Gastrocnemius medialis (tissue), 4 donors: ENCODE data around the gene SSR4. TPM values are rescaled to one million over a fixed set of nuclear protein-coding genes. Genes with fewer than 3 reads are reported as not detected.

ENCODE experiments used
- ATAC-seq, 2 donors: fragments of 150-250 bp; one replicate each; pipeline ENCODE4 v1.9.1; 2016
- DNase-seq, 2 donors: peaks; one replicate each; pipeline ENCODE4 v3.0.0-alpha.2; 2019
- H3K27ac ChIP-seq, 4 donors: fragments of 200-600 bp; sonication (generic); 1 replicate in 1 of 4; 2 replicates in 3 of 4; pipeline ENCODE4 v1.5.1; 2016 to 2018; ENCODE audit warnings: mild to moderate bottlenecking in 2 of 4, moderate library complexity in 1 of 4
- H3K27me3 ChIP-seq, 3 donors: fragments of 200-600 bp; sonication (generic) in 2 of 3; 1 replicate in 1 of 3; 2 replicates in 2 of 3; pipeline versions ENCODE4 v1.5.1 to v1.6.0; 2016 to 2019; ENCODE audit warnings: mild to moderate bottlenecking in 1 of 3, moderate library complexity in 1 of 3
- H3K36me3 ChIP-seq, 2 donors: fragments of 200-600 bp; sonication (generic) in 1 of 2; one replicate each; pipeline ENCODE4 v1.5.1; 2017 to 2018
- H3K4me1 ChIP-seq, 2 donors: fragments of 200-600 bp; sonication (generic) in 1 of 2; one replicate each; pipeline ENCODE4 v1.5.1; 2016 to 2017; ENCODE audit warnings: mild to moderate bottlenecking in 2 of 2
- H3K4me3 ChIP-seq, 4 donors: fragments of 200-600 bp; sonication (generic) in 3 of 4; 1 replicate in 1 of 4; 2 replicates in 3 of 4; pipeline ENCODE4 v1.5.1; 2016 to 2019; ENCODE audit warnings: mild to moderate bottlenecking in 2 of 4
- H3K9me3 ChIP-seq, 3 donors: fragments of 200-600 bp; sonication (generic) in 2 of 3; 1 replicate in 1 of 3; 2 replicates in 2 of 3; pipeline ENCODE4 v1.5.1; 2016 to 2019
- POLR2A ChIP-seq, 2 donors: fragments of 450-650 bp; IDR thresholded peaks; one replicate each; pipeline ENCODE4 v1.6.1; 2017; ENCODE audit warnings: antibody characterized with exemption in 2 of 2, mild to moderate bottlenecking in 2 of 2, moderate library complexity in 2 of 2
- in situ Hi-C, 4 donors: fragments of 200-750 bp; cut with MboI; loops; one replicate each; pipeline versions ENCODE4 v1.15.0 to v1.8.0; 2017; ENCODE audit warnings: low sequenced_read_pairs in 4 of 4
- intact Hi-C: fragments of 100-400 bp; cut with DNase I; formaldehyde crosslinking; loops from one replicate; pipeline ENCODE4 v1.15.1; 2023; ENCODE audit warnings: low total_unique reads
- total RNA-seq, 4 donors: library from RNA; depleted of rRNA; stranded (reverse); fragments of >200 nt; gene quantifications; one replicate each; pipeline versions ENCODE4 v1.1.0 to v1.2.3, GENCODE V29; 2016
- TF ChIP-seq, protein P1 (sequence below), 5 experiments: fragments of 450-650 bp in 3 of 5; fragments of 200-600 bp in 2 of 5; sonication (generic) in 2 of 5; IDR thresholded peaks in 4 of 5; conservative IDR thresholded peaks in 1 of 5; 1 replicate in 4 of 5; 2 replicates in 1 of 5; pipeline ENCODE4 v1.5.1; 2016 to 2019; ENCODE audit warnings: antibody characterized with exemption in 5 of 5, mild to moderate bottlenecking in 3 of 5, moderate library complexity in 3 of 5

SSR4 gene
- total RNA-seq, 4 donors from 2014 or later, result 73.9 to 111 (median 93.4) TPM

GRCh38 chrX:153776120-153776599, 18.3 kb upstream of the SSR4 start:
- Histone ChIP-seq H3K27me3 (no peaks in the 10 kb centered on the region), H3K27ac (no peak overlapping the region), H3K4me1 (peaks cover 0 to 7% of the 10 kb centered on the region in 2 donors), H3K9me3 (no peaks in the 10 kb centered on the region), H3K4me3 (no peak overlapping the region), H3K36me3 (no peaks in the 10 kb centered on the region)
- TF ChIP-seq, protein P1, sequence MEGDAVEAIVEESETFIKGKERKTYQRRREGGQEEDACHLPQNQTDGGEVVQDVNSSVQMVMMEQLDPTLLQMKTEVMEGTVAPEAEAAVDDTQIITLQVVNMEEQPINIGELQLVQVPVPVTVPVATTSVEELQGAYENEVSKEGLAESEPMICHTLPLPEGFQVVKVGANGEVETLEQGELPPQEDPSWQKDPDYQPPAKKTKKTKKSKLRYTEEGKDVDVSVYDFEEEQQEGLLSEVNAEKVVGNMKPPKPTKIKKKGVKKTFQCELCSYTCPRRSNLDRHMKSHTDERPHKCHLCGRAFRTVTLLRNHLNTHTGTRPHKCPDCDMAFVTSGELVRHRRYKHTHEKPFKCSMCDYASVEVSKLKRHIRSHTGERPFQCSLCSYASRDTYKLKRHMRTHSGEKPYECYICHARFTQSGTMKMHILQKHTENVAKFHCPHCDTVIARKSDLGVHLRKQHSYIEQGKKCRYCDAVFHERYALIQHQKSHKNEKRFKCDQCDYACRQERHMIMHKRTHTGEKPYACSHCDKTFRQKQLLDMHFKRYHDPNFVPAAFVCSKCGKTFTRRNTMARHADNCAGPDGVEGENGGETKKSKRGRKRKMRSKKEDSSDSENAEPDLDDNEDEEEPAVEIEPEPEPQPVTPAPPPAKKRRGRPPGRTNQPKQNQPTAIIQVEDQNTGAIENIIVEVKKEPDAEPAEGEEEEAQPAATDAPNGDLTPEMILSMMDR (IDR thresholded peaks at IDR 0.05 in 4 of 5, conservative IDR thresholded peaks at IDR 0.05 in 1 of 5), result no peak
- no peak for TF ChIP-seq POLR2A (IDR thresholded peaks at IDR 0.05)
- in situ Hi-C loops, result loop anchor here in 3 of 4 donors (25.0 kb wide), 2 partner anchors 161 to 186 kb away; partner anchors contain the start of genes HCFC1 (in 2 of the 3), TMEM187 (in 2 of the 3), ARHGAP4 (in 1 of the 3) and NAA10 (in 1 of the 3)
- peak in 1 of 2 donors; percentile 9 for DNase-seq
- no peak for ATAC-seq
- intact Hi-C loops, result no loop called here

GRCh38 chrX:153776611-153777045, 17.8 kb upstream of the SSR4 start:
- peak in 1 of 2 donors; percentile 11 for DNase-seq
- Histone ChIP-seq H3K9me3 (no peaks in the 10 kb centered on the region), H3K36me3 (no peaks in the 10 kb centered on the region), H3K27me3 (no peaks in the 10 kb centered on the region), H3K4me1 (peaks cover 0 to 12% of the 10 kb centered on the region in 2 donors), H3K27ac (no peak overlapping the region), H3K4me3 (no peak overlapping the region)
- no peak for ATAC-seq
- TF ChIP-seq, protein P1 (IDR thresholded peaks at IDR 0.05 in 4 of 5, conservative IDR thresholded peaks at IDR 0.05 in 1 of 5), result no peak
- TF ChIP-seq POLR2A (IDR thresholded peaks at IDR 0.05), result no peak
- intact Hi-C loops, result no loop called here
- in situ Hi-C loops, result loop anchor here in 3 of 4 donors (25.0 kb wide), 2 partner anchors 161 to 186 kb away; partner anchors contain the start of genes HCFC1 (in 2 of the 3), TMEM187 (in 2 of the 3), ARHGAP4 (in 1 of the 3) and NAA10 (in 1 of the 3)

DNA sequence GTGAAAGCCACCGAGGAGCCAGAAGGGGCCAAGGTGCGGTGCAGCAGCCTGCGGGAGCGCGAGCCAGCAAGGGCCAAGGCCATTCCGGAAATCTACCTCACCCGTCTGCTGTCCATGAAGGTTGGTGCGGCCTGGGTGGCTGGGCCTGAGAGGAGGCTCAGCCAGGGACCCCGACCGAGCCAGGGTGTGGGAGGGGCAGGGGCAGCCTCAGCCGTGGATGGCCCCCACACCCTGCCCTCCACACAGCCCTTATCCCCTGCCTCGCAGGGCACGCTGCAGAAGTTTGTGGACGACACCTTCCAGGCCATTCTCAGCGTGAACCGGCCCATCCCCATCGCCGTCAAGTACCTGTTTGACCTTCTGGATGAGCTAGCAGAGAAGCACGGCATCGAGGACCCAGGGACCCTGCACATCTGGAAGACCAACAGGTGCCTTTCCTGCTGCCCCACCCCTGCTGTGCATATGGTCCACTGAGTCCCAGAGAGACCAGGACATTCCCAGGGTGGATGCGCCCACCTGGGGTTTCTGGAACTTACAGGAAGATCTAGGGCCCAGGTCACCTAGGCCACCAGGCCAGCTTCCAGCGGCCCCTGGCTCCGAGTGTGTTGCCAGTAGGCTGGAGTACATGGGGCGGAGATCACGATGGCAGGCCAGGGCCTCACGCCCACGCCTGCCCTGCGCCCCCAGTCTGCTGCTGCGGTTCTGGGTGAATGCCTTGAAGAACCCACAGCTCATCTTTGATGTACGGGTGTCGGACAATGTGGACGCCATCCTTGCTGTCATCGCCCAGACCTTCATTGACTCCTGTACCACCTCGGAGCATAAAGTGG, 17.0 kb upstream of the SSR4 start:
- Histone ChIP-seq H3K4me1 (peaks cover 0 to 21% of the 10 kb centered on the region in 2 donors), H3K27me3 (no peaks in the 10 kb centered on the region), H3K36me3 (no peaks in the 10 kb centered on the region), H3K9me3 (no peaks in the 10 kb centered on the region), H3K4me3 (no peak overlapping the region), H3K27ac (no peak overlapping the region)
- in situ Hi-C loops (loop anchor here in 3 of 4 donors (25.0 kb wide), 2 partner anchors 160 to 185 kb away; partner anchors contain the start of genes HCFC1 (in 2 of the 3), TMEM187 (in 2 of the 3), ARHGAP4 (in 1 of the 3) and NAA10 (in 1 of the 3)), intact Hi-C loops (no loop called here)
- no peak for ATAC-seq
- peak in 1 of 2 donors; percentile 3 for DNase-seq
- no peak for TF ChIP-seq POLR2A (IDR thresholded peaks at IDR 0.05)

DNA sequence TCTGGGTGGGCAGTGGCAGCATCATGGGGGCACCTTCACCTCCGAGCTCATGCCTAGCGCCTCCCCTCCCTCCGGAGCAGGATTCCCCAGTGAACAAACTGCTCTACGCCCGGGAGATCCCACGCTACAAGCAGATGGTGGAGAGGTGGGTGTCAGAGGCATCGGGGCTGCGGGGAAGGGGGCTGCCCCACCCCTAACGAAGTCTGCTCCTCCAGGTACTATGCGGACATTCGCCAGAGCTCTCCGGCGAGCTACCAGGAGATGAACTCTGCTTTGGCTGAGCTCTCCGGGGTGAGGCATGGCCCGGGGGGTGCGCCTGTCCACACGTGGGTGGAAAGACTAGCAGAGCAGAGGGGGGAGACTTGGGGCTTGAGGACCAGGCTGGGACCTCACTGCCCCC, 16.3 kb upstream of the SSR4 start:
- intact Hi-C loops, result no loop called here
- no peaks in the 10 kb centered on the region for H3K27me3 ChIP-seq
- no peaks in the 10 kb centered on the region for H3K36me3 ChIP-seq
- ATAC-seq, result no peak
- in situ Hi-C loops, result loop anchor here in 3 of 4 donors (25.0 kb wide), 2 partner anchors 159 to 184 kb away; partner anchors contain the start of genes HCFC1 (in 2 of the 3), TMEM187 (in 2 of the 3), ARHGAP4 (in 1 of the 3) and NAA10 (in 1 of the 3)
- TF ChIP-seq POLR2A (IDR thresholded peaks at IDR 0.05), result no peak
- TF ChIP-seq, protein P1 (IDR thresholded peaks at IDR 0.05 in 4 of 5, conservative IDR thresholded peaks at IDR 0.05 in 1 of 5), result no peak
- no peak for DNase-seq
- H3K4me1 ChIP-seq, result peaks cover 0 to 28% of the 10 kb centered on the region in 2 donors
- H3K27ac ChIP-seq, result no peak overlapping the region
- no peaks in the 10 kb centered on the region for H3K9me3 ChIP-seq
- H3K4me3 ChIP-seq, result no peak overlapping the region
